Right lobe of liver (tissue), 4 donors: ENCODE measurements around the gene EMC10.

ENCODE experiments used
- CTCF ChIP-seq, 4 donors: fragments of 200-600 bp in 3 of 4; fragments of 450-650 bp in 1 of 4; IDR thresholded peaks; one replicate each; pipeline versions ENCODE4 v1.5.1 to v1.8.0; 2016 to 2022; ENCODE audit warnings: antibody characterized with exemption in 4 of 4, mild to moderate bottlenecking in 2 of 4
- POLR2A ChIP-seq: fragments of 450-650 bp; IDR thresholded peaks from one replicate; pipeline ENCODE4 v1.6.1; 2017; ENCODE audit warnings: antibody characterized with exemption, mild to moderate bottlenecking
- donor health status: DM: no; HTN: no; CAD: no.
- donor health status: DM: no; HTN: no; CAD: no.
- donor health status: DM: no; HTN: yes; CAD: no.

DNA sequence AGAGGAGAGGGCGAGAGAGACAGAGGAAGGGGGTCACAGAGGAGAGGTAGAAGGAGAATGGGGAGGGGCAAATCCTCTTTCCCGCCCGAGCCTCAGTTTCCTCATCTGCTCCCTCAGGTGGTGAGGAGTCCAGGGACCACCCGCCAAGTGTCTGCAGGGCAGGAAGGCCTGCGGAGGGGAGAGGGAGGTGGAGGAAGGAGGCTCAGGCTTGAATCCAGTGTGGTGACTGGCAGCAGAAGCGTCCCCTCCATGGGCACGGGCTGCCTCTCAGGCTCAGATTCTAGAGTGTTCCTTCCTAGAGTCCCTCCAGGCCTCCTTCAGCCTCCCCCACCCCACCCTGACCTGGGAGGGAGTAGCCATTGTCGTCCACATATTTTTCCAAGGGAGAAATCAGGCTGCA lies 16.9 kb downstream of the EMC10 start:
- TF ChIP-seq CTCF (IDR thresholded peaks at IDR 0.05) (no peak), POLR2A (no peak)
